Measurements from ENCODE around the gene SEPTIN1. TPM values are rescaled to one million over a fixed set of nuclear protein-coding genes. Genes with fewer than 3 reads are reported as not detected.
A peak's percentile ranks its signal among the peaks of the same experiment; 100 is the strongest.

Gene SEPTIN1
- total RNA-seq, 1 donor: 38.2 TPM

GRCh38 chr16:30377050-30377811 is 5.1 kb downstream of the SEPTIN1 start:
- DNase-seq (ENCODE audit: low read depth in 2 of 3, low spot score in 2 of 3): peak in 2 of 3 donors; percentile 67 to 78

- no peak for DNase-seq (ENCODE audit: low read depth in 2 of 3, low spot score in 2 of 3)
Observed at GRCh38 chr16:30376461-30376902, 5.9 kb downstream of the SEPTIN1 start.

- no peak for DNase-seq (ENCODE audit: low read depth in 2 of 3, low spot score in 2 of 3)
Observed at GRCh38 chr16:30375864-30376263, 6.5 kb downstream of the SEPTIN1 start.

- no peak for DNase-seq (ENCODE audit: low read depth in 2 of 3, low spot score in 2 of 3)
Observed at GRCh38 chr16:30374538-30374937, 7.8 kb downstream of the SEPTIN1 start, which contains the start of gene MYL11. MYL11 (plus strand) TSS chr16:30374802; CDS start chr16:30374858, 56 bp downstream.

GRCh38 chr16:30372725-30373124 is 9.6 kb downstream of the SEPTIN1 start:
- no peak for DNase-seq (ENCODE audit: low read depth in 2 of 3, low spot score in 2 of 3)

GRCh38 chr16:30372038-30372712 is 10.2 kb downstream of the SEPTIN1 start:
- DNase-seq (ENCODE audit: low read depth in 2 of 3, low spot score in 2 of 3): no peak

GRCh38 chr16:30371248-30371816 is 11.0 kb downstream of the SEPTIN1 start:
- no peak for DNase-seq (ENCODE audit: low read depth in 2 of 3, low spot score in 2 of 3)

- peak; percentile 94 to 100 (median 100) for DNase-seq (ENCODE audit: low read depth in 2 of 3, low spot score in 2 of 3)
Observed at GRCh38 chr16:30370456-30371247, 11.7 kb downstream of the SEPTIN1 start, which contains the start of gene TBC1D10B. TBC1D10B (minus strand) TSS chr16:30370494; CDS start chr16:30370183, 311 bp downstream.

- DNase-seq (ENCODE audit: low read depth in 2 of 3, low spot score in 2 of 3): no peak
Observed at GRCh38 chr16:30369938-30370455, 12.4 kb downstream of the SEPTIN1 start.

GRCh38 chr16:30369091-30369937 is 13.0 kb downstream of the SEPTIN1 start:
- no peak for DNase-seq (ENCODE audit: low read depth in 2 of 3, low spot score in 2 of 3)

GRCh38 chr16:30368792-30369090 is 13.6 kb downstream of the SEPTIN1 start:
- DNase-seq (ENCODE audit: low read depth in 2 of 3, low spot score in 2 of 3): no peak

GRCh38 chr16:30368122-30368791 is 14.1 kb downstream of the SEPTIN1 start:
- no peak for DNase-seq (ENCODE audit: low read depth in 2 of 3, low spot score in 2 of 3)

- DNase-seq (ENCODE audit: low read depth in 2 of 3, low spot score in 2 of 3): no peak
Observed at GRCh38 chr16:30367349-30368009, 14.9 kb downstream of the SEPTIN1 start.

- DNase-seq (ENCODE audit: low read depth in 2 of 3, low spot score in 2 of 3): no peak
Observed at GRCh38 chr16:30366511-30366910, 15.8 kb downstream of the SEPTIN1 start.

- DNase-seq (ENCODE audit: low read depth in 2 of 3, low spot score in 2 of 3): no peak
Observed at GRCh38 chr16:30365200-30365599, 17.2 kb downstream of the SEPTIN1 start.

- DNase-seq (ENCODE audit: low read depth in 2 of 3, low spot score in 2 of 3): no peak
Observed at GRCh38 chr16:30361180-30361579, 21.2 kb downstream of the SEPTIN1 start.

- no peak for DNase-seq (ENCODE audit: low read depth in 2 of 3, low spot score in 2 of 3)
Observed at GRCh38 chr16:30359871-30360170, 22.5 kb downstream of the SEPTIN1 start.

GRCh38 chr16:30358990-30359870 is 23.1 kb downstream of the SEPTIN1 start:
- DNase-seq (ENCODE audit: low read depth in 2 of 3, low spot score in 2 of 3): no peak
